Activated CD8-positive, alpha-beta memory T cell treated with anti-CD3 and anti-CD28 coated beads for 36 hours (primary cell): ENCODE measurements around the gene ANXA10. TPM values are rescaled to one million over a fixed set of nuclear protein-coding genes. Genes with fewer than 3 reads are reported as not detected.

Experiments used
- CTCF ChIA-PET: fragments of 350-600 bp; sonication (Branson Sonifier 250); formaldehyde crosslinking; loops from one replicate; lab custom pipeline; 2021; ENCODE audit warnings: antibody characterized with exemption; lab: Charles Lee
- POLR2A ChIA-PET: fragments of 350-600 bp; sonication (Branson Sonifier 250); formaldehyde crosslinking; loops from one replicate; lab custom pipeline; 2021; ENCODE audit warnings: antibody characterized with exemption; lab: Charles Lee
- total RNA-seq, 2 experiments: library from RNA; stranded (reverse); gene quantifications; one replicate each; pipeline ENCODE4 v1.2.3, GENCODE V29; 2021

The ANXA10 gene
- total RNA-seq, 2 experiments from 2014 or later = not detected

DNA sequence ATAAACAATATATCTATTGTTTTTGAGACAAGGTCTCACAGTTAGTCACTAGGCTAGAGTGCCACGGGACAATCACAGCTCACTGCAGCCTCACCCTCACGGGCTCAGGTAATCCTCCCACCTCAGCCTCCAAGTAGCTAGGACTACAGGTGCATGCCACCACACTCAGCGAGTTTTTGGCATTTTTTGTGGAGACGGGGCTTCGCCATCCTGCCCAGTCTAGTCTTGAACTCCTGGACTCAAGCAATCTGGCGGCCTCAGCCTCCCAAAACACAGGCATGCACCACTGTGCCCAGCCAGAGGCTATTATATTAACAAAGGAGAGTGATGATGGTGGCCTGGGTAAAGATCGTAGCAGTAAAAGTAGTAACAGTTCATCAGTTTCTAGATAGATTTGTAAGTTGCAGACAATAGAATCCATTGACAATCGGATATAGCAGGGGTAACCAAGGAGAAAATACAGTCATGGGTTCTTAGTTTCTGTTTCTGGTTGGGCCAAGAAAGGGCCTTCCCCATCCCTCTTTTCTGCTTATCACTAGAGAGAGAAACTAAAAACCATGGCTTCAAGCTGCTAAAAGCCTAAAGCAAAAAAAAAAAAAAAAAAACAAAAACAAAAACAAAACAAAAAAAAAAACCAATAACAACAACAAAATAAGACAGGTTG lies 60.6 kb downstream of the ANXA10 start:
- CTCF ChIA-PET = interaction anchor here (1.1 kb wide), 1 partner anchor 363 kb away, joined by 4 read pairs; no protein-coding TSS in a partner anchor
- POLR2A ChIA-PET = no interaction called here

DNA sequence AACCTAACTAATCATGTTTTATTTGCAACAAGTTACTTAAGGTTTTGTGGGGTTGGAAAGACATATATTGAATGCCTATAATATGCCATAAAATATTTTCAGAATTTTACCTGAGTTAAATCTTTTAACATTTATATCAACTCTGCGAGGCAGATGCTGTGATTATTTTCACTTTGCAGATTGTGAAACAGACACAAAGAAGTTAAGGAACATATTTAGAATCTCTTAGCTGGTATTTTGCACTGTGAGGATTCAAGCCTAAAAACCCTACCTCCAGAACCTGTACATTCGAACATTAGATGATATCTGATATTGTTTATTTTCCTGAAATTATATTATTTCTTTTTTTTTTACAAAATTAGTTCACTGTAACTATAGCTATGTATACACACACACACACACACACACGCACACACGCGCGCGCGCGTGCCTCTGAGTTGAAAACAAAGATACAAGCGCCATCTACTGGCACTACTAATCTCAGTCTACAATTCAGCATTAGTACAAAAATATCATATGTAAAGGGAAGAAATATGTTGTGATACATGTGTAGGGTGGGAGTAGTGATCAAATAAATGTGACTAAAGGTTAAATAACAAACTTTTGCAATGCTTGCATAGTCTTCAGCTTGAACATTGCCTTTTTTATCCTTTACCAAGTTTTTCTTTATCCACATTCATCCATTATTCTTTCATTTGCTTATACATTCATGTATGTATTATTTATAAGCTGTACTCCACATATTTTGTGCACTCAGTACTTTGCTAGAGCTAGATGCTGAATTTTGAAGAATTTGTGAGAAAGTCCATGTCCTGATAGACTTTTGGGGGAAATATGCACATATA lies 61.5 kb downstream of the ANXA10 start:
- ChIA-PET POLR2A (no interaction called here), CTCF (interaction anchor here (0.6 to 1.1 kb wide), 2 partner anchors 363 to 1050 kb away, joined by 3 to 4 read pairs; no protein-coding TSS in a partner anchor)

DNA sequence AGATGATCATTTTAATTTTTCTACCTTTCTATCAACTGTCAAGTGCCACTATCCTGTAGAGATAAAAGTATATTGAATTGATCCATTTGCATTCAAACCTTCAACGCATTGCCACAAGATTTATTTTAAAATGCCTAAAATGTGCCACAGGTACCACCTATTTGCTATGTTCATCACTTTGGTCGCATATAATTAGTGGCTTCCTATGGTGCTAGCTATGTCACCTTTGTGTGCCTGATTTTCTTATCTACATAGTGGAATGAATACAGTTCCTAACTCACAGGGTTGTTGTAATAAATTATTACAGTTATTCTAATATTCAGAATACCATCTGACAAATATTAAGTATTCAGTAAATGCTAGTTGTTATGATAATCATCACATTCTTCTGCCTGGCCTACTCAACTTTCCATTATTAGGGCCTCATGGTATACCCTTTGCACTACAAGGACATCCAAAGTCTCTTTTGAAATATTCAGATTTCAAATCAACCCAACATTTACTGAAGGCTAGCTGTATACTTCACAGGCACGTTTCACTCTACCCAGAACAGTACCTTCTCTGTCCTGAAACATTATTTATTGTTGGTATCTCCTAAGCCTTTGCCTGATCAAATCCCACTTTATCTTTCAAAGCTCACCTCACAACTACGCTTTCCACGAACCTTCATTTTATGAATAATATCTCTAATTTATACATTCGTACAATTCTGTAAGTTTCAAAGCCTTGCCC lies 62.4 kb downstream of the ANXA10 start:
- ChIA-PET CTCF (no interaction called here), POLR2A (no interaction called here)

DNA sequence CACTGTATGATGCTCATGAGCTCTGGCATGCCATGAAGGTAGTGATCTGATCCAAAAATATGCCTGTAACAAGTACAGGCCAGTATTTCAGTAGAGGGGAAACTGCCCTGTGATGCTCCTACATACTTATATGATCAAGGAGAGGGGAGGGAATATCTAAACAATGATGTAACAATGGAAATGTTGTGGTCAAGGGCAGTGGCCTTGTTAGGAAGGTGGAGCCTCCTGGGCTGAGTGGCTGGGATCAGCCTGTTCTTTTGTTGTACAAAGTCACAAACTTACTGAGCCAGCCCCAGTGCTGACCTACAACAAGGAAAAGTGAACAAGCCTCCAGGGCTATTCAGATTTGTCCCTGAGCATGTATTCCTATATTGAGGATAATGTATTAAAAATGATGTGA lies 70.3 kb downstream of the ANXA10 start:
- CTCF ChIA-PET = no interaction called here
- POLR2A ChIA-PET = no interaction called here

DNA sequence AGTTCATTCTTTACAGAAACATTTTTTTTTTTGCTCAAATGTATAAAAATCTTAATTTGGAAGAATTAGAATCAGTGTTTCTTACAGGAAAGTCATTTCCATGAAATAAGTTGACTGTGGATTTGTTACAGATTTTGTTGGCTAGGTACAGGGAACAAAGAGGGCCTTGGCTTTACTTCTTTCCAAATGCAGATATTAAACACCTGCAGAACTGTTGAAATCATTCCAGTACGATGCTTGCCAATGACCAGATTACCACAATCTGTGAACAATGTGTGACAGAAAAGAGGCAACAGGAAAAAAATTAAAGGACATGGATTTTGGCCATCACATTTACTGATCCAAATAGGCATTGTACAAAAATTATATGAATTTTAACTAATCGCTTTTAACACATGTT lies 70.8 kb downstream of the ANXA10 start:
- CTCF ChIA-PET = no interaction called here
- POLR2A ChIA-PET = no interaction called here

DNA sequence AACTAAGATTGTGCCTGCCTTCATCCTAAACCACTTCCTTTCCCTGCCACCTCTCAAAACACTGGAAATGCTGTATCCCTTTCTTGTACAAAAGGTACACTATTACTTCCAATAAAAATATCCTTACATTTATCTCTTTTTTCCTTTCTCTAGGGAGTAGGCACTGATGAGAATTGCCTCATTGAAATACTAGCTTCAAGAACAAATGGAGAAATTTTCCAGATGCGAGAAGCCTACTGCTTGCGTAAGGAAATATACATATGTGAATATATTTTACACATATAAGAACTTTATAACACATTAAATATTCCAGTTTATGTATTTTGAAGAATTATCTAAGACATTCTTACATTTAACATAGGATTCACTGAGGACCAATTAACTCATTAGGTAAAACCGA lies 71.7 kb downstream of the ANXA10 start:
- POLR2A ChIA-PET = no interaction called here
- CTCF ChIA-PET = no interaction called here

DNA sequence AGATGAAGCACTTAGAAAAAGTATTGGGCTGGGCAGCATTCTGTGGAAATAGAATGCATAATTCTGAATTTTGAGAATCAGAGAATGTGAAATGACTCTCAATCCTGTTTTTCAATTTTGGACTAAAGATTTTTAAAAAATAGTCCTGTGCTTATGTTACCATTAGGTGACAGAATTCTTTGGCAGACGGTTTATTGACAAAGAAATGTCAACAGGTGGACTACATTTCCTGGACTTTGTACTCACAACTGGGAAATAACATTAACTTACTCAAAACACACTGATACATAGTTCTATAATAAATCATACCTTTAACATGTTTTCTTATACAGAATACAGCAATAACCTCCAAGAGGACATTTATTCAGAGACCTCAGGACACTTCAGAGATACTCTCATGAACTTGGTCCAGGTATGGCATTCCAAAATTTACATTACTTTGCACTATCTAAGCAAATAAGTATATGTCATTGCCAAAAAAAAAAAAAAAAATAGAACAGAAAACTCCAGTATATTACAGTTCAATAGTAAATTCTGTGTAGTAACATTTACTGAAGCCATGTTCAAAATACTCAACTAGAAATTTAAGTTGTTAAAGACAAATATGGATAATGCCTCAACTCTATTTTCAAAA lies 72.7 kb downstream of the ANXA10 start:
- POLR2A ChIA-PET = no interaction called here
- CTCF ChIA-PET = no interaction called here

DNA sequence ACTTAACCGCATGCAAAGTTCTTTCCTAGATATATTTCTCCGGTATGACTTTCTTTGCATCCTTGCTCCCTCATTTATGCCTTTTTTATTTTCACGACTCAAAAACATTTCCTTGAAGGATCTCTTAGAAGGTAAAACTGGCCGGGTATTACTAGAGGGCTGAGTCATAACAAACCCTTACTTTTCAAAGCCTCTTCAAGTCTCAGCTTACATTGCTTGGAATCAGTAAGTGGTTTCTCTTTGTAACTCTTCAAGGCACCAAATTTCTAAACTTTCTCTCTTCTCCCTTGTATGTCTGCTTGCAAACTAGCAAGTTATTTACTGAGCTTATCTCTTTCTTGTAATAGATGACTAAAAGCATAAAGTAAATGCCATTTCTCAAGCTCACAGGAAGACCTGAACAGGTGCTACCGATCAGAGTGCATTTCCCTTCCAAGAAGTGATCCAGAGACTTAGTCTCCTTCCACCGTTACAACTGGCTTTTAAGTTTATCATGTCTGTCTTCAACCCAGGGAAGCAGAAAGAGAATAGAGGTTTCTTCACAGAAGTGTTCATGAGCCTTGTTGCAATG lies 75.5 kb downstream of the ANXA10 start:
- ChIA-PET CTCF (no interaction called here), POLR2A (no interaction called here)

DNA sequence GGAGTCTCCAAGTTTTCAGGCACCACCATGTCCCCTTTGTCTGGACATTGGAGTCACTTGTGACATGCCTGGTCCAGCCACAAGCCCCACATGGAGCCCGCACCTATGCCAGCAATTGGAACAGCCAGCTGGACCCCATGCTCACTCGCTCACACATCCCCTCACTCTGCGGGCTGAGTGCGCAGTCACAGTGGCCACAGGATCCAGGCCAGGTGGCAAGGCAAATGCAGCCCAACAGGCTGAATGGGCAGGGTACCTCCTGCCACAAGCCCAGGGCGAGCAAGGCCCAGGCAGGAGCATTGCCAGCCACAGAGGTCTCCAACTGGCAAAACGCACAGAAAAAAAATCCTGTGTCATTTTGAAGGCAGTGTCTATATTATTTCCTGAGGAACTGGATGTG lies 82.0 kb downstream of the ANXA10 start:
- CTCF ChIA-PET = no interaction called here
- POLR2A ChIA-PET = no interaction called here

DNA sequence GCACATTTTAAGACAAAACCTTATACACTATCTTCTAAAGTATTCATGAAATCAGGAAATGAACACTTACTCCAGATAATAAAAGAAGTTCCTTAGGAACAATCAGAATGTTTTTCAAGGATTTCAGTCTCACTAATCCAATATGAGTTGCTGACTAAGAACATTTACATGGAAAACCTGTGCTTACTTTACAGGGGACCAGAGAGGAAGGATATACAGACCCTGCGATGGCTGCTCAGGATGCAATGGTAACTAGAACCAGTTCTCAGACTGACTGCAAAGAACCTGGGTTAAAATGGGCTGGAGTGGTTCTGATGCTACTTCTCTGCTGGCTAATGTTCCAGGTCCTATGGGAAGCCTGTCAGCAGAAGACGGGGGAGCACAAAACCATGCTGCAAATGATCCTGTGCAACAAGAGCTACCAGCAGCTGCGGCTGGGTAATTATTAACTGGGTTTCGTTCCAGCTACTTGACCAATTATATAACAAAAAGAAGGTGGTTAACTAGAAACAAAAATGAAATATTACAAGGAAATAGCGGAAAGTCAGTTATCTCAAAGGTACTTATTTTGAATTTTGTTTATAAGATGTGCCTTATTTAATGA lies 85.3 kb downstream of the ANXA10 start:
- CTCF ChIA-PET = no interaction called here
- POLR2A ChIA-PET = no interaction called here

DNA sequence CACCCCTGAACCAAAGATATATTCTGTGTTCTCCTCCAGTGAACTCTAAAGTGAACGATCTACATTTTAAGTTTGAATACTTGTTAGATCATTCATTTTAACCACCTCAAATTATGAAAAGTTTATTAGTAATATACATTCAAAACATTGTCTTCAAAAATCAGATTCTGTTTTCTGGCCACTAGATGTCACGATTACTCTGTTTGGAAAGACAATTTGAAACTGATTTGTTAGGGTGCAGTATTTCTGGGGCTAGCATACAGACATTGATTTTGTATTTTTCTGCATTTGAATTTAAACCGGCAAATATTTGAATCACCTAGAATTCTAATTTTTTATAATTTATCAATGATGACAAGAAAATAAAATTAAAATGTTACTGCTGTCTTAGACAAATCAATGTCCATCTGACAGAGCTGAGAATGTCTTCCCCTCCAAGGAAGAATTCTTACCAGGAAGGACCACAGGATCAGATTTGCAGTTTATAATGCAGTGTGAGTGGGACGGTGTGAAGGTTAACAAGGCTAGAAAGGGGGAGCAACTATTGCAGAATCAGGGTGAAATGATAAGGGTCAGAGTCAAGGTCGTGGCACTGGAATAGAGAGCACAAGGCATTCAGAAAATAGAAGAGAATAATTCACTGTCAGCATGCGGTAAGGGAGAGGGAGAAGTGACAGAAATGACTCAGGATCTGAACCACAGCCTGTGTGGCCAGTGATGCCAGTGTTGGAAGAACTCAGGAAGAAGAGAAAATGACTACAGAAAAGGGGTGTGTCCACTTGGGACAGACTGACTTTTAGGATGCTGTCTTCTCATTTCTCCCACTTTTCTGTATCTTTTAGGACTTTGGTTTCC lies 91.6 kb downstream of the ANXA10 start:
- CTCF ChIA-PET = no interaction called here
- POLR2A ChIA-PET = no interaction called here

DNA sequence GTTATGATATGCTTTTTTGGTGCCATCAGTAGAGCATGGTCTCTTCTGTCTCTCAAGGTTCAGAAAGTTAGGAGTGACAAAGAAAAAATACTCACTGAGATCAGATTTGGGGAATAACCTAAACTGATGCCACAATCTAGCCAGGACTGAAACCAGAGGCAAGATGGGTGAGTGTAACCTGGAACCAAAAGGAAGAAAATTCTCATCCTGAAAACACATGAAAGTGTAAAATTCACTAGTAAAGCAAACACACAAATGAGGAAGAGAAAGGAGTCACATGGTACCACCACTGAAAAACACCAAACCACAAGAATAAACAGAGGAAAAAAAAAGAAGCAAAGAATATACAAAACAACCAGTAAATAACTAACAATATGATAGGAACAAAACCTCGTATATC lies 96.4 kb downstream of the ANXA10 start:
- POLR2A ChIA-PET = no interaction called here
- CTCF ChIA-PET = no interaction called here

DNA sequence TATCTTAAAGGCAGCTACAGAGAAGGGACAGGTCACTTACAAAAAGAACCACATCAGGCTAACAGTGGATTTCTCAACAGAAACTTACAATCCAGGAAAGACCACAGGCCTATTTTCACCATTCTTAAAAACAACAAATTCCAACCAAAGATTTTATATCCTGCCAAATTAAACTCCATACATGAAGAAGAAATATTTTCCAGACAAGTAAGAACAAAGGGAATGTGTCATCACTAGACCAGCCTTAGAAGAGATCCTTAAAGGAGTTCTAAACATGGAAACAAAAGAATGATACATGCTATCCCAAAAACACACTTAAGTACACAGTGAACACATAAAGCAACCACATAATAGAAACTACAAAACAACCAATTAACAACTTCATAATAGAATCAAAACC lies 105.6 kb downstream of the ANXA10 start:
- CTCF ChIA-PET = no interaction called here

DNA sequence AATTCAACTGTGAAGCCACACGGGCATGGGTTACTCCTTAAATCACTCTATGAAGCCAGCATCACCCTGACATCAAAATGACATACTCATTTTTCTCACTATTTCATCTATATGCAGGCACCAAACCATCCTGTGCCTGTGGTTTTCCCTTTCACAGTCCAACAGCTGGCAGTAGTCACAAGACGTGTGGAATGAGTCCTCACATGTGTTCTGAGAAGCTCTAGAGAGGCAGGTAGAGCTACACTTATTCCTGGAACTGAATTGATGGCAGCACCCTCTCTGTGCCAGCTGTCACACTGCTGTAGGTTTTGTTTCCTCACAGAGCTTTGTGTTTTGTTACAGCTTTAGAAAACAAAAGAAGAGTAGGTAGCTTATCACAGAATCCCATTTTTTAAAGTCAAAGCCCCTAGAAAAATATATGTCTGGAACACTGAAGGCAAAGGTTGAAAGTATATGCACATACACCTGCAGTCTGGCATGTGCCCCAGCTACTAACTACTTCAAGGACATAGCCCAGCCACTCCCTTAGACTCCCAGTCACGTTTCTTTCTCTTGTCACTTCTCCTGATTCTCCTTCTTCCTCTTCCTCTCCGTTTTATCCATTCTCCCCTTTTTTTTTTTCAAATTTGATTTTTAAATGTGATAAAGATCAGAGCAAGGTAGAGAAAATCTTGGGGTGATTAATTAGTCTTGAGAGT lies 107.1 kb downstream of the ANXA10 start:
- CTCF ChIA-PET = no interaction called here
- POLR2A ChIA-PET = no interaction called here

More for the DNA sequence above, 105.6 kb downstream of the ANXA10 start:
- POLR2A ChIA-PET = no interaction called here

DNA sequence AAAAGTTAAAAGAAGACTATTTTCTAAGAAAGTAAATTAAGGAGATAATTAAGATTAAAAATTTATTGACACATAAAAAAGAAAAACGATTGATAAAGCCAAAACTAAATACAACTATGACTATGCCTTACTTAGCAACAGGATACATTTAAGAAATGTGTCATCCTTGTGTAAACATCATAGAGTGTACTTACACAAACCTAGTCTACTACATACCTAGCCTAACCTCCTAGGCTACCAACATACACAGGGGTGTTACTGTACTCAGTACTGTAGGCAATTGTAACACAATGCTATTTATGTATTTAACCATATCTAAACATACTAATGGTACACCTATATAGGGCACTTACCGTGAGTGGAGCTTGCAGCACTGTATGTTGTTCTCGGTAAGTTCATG lies 108.3 kb downstream of the ANXA10 start:
- ChIA-PET POLR2A (no interaction called here), CTCF (no interaction called here)

DNA sequence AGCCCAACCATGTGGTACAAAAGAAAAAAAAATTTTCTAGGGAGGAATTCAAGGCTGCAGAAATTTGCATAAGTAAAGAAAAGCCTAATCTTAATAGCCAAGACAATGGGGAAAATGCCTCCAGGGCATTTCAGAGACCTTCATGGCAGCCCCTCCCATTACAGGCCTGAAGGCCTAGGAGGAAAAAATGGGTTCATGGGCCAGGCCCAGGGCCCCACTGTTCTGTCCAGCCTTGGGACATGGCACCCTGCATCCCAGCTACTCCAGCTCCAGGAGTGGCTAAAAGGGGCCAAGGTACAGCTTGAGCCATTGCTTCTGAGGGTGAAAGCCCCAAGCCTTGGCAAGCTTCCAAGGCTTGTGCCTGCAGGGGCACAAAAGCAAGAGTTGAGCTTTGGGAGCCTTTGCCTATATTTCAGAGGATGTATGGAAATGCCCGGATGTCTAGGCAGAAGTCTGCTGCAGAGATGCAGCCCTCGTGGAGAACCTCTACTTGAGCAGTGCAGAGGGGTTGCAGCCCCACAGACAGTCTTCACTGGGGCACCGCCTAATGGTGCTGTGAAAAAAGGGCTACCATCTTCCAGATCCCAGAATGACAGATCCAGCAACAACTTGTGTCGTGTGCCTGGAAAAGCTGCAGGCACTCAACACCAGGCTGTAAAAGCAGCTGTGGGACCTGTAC lies 111.0 kb downstream of the ANXA10 start:
- CTCF ChIA-PET = no interaction called here
- POLR2A ChIA-PET = no interaction called here

DNA sequence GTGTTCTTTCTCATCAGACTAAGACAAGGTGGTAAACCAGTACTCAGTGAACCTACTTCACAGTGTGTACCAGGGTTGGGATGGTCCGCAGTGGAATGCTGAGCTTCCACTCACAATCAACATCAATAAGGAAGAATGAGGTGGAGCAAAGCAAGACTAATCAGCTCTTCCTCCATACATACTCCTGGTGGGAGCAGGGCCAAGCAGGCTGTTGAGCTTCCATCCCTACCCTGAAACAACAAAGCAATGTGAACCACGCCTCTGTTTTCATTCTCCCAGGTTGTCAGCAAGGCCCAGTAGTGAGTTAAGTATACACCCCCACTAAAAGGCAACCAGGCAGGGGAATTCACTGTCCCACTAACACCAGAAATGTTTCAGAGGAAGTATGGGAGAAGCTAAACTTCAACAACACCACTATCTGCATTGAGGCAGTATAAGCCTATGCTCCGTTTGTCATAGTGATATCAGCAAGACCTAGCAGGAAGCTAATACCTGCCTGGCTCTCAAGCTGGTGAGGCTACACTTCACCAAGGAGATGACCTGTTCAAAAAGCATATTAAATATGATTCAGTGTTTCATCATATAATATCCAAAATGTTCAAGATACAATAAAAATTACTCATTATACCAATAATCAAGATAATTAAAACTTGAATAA lies 116.7 kb downstream of the ANXA10 start:
- POLR2A ChIA-PET = no interaction called here
- CTCF ChIA-PET = no interaction called here
